Measurements from ENCODE around the gene USO1. TPM values are rescaled to one million over a fixed set of nuclear protein-coding genes. Genes with fewer than 3 reads are reported as not detected.

Gene USO1
- 26.5 and 33.9 TPM in 2 replicates for total RNA-seq (2021)
- Bru-seq, nascent RNA = percentile 80 among the genes with signal in this experiment
- BruChase-seq, experiment 1, labeled RNA remaining after a 2-hour chase = percentile 86 among the genes with signal in this experiment
- percentile 81 among the genes with signal in this experiment for BruChase-seq, experiment 2, labeled RNA remaining after a 6-hour chase
- long read RNA-seq, full-length matches to known transcripts = 30 of 60 reads
- long read RNA-seq, partial matches to known transcripts = 5 of 60 reads
- long read RNA-seq, other reads (novel, unspliced or antisense) = 25 of 60 reads

DNA sequence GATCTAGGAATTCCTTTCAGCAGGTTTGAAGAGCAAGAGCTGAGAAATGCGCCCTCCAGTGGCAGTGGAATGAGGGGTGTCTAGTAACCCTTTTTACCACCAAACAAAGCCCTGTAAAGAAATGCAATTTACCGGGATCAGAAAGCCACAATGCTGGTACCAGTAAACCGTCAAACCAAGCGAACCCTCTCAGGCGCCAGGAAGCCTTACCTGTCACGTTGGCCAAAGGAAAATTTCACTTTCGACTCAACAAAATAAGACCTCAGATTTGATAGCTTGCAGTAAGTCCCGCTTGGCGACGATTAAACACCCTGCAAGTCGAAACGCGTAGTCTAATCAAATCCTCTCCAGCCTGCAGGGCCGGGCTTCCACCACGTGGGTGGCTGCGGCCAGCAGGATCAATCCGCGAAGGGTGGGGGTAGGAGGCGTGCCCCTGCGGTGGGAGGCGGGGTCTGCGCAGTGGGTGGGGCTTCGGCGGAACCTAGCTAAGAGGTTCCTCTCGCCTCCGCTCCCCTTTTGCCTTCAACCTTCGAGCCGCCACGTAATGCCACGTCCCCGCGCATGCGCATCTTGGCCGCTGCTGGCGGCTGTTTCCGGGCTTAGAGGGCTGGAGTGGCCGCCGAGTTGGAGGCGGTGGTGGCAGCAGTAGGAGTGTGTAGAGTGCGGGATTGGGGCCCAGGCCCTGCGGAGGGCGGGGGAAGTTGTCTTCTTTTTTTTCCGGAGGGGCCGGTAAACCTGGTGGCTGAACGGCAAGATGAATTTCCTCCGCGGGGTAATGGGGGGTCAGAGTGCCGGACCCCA lies at the start of gene USO1:
Gene USO1, plus strand, starts transcription at position 512 of the 801 bp plus-strand sequence. Its CDS starts 243 bp downstream, at position 755.
- Histone ChIP-seq H2AFZ (peak within 1 kb of the TSS; percentile 74), H3F3A (ENCODE audit: insufficient read depth, low read depth) (peaks cover 7% of the 10 kb centered on the region), H3K27me3 (ENCODE audit: insufficient read depth, low read depth) (no peaks in the 10 kb centered on the region), H3K4me1 (replicated peaks; ENCODE audit: insufficient read depth) (peaks cover 38% of the 10 kb centered on the region), H4K20me1 (ENCODE audit: insufficient read depth) (no peaks in the 10 kb centered on the region; the same call in 1 of the 2 replicates), H3K4me2 (peak within 1 kb of the TSS; percentile 92), H3K27ac (peak within 1 kb of the TSS; percentile 88), H3K4me3 (peak within 1 kb of the TSS; percentile 69), H3K9me2 (ENCODE audit: insufficient read depth) (no peaks in the 10 kb centered on the region), H3K9me3 (ENCODE audit: insufficient read depth, low read depth) (no peaks in the 10 kb centered on the region), H3K36me3 (ENCODE audit: low read depth) (no peaks in the 10 kb centered on the region), H3K79me2 (ENCODE audit: low read depth) (peaks cover 63% of the 10 kb centered on the region)
- intact Hi-C loops (cut with micrococcal nuclease; ENCODE audit: unreplicated experiment) = loop anchor here (1.0 kb wide), 1 partner anchor 51 kb away; the partner anchor contains the start of gene G3BP2
- no TSS peak for BruUV-seq (replicated peaks)
- no peak for TF ChIP-seq EZH2 (IDR thresholded peaks at IDR 0.05; ENCODE audit: low read depth)
- TF ChIP-seq, protein P1, sequence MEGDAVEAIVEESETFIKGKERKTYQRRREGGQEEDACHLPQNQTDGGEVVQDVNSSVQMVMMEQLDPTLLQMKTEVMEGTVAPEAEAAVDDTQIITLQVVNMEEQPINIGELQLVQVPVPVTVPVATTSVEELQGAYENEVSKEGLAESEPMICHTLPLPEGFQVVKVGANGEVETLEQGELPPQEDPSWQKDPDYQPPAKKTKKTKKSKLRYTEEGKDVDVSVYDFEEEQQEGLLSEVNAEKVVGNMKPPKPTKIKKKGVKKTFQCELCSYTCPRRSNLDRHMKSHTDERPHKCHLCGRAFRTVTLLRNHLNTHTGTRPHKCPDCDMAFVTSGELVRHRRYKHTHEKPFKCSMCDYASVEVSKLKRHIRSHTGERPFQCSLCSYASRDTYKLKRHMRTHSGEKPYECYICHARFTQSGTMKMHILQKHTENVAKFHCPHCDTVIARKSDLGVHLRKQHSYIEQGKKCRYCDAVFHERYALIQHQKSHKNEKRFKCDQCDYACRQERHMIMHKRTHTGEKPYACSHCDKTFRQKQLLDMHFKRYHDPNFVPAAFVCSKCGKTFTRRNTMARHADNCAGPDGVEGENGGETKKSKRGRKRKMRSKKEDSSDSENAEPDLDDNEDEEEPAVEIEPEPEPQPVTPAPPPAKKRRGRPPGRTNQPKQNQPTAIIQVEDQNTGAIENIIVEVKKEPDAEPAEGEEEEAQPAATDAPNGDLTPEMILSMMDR (conservative IDR thresholded peaks at IDR 0.05) = peak; percentile 79
- ChIA-PET POLR2A (ENCODE audit: unreplicated experiment) (interaction anchor here (0.6 to 1.0 kb wide), 12 partner anchors 12 to 383 kb away, joined by 3 to 7 read pairs (median 4); partner anchors contain the start of gene CDKL2), CTCF (interaction anchor here (0.7 to 1.2 kb wide), 3 partner anchors 50 to 71 kb away, joined by 3 to 4 read pairs (median 3); no protein-coding TSS in a partner anchor)
- peak; percentile 89 to 97 for DNase-seq

GRCh38 chr4:75675004-75675531 lies 49.3 kb upstream of the USO1 start:
- no peak overlapping the region for H3K27ac ChIP-seq
- H3K4me3 ChIP-seq = no peak overlapping the region
- peaks cover 22% of the 10 kb centered on the region for H4K20me1 ChIP-seq (ENCODE audit: insufficient read depth)
- H2AFZ ChIP-seq = no peak overlapping the region
- peaks cover 30% of the 10 kb centered on the region for H3K79me2 ChIP-seq (ENCODE audit: low read depth)
- H3F3A ChIP-seq (ENCODE audit: insufficient read depth, low read depth) = peaks cover 8% of the 10 kb centered on the region
- intact Hi-C loops (cut with micrococcal nuclease; ENCODE audit: unreplicated experiment) = no loop called here
- BruUV-seq (replicated peaks) = no TSS peak
- peaks cover 17% of the 10 kb centered on the region for H3K4me1 ChIP-seq (replicated peaks; ENCODE audit: insufficient read depth)
- no peak overlapping the region for H3K4me2 ChIP-seq
- ChIA-PET POLR2A (ENCODE audit: unreplicated experiment) (interaction anchor here (1.0 kb wide), 1 partner anchor 49 kb away, joined by 3 read pairs; the partner anchor contains the start of gene USO1), CTCF (interaction anchor here (1.3 kb wide), 1 partner anchor 49 kb away, joined by 4 read pairs; the partner anchor contains the start of gene USO1)
- no peaks in the 10 kb centered on the region for H3K9me2 ChIP-seq (ENCODE audit: insufficient read depth)
- H3K9me3 ChIP-seq (ENCODE audit: insufficient read depth, low read depth) = no peaks in the 10 kb centered on the region
- no peaks in the 10 kb centered on the region for H3K27me3 ChIP-seq (ENCODE audit: insufficient read depth, low read depth)
- H3K36me3 ChIP-seq (ENCODE audit: low read depth) = no peaks in the 10 kb centered on the region
- TF ChIP-seq EZH2 (IDR thresholded peaks at IDR 0.05; ENCODE audit: low read depth) = no peak
- TF ChIP-seq, protein P1 (conservative IDR thresholded peaks at IDR 0.05) = no peak
- DNase-seq = no peak

GRCh38 chr4:75678473-75678872 lies 45.9 kb upstream of the USO1 start:
- CTCF ChIA-PET = no interaction called here
- H4K20me1 ChIP-seq (ENCODE audit: insufficient read depth) = no peaks in the 10 kb centered on the region
- no peak overlapping the region for H3K4me2 ChIP-seq
- no peak overlapping the region for H3K4me3 ChIP-seq
- DNase-seq = no peak
- BruUV-seq (replicated peaks) = no TSS peak
- no peak overlapping the region for H2AFZ ChIP-seq
- no peaks in the 10 kb centered on the region for H3K9me3 ChIP-seq (ENCODE audit: insufficient read depth, low read depth)
- intact Hi-C loops (cut with micrococcal nuclease; ENCODE audit: unreplicated experiment) = no loop called here
- TF ChIP-seq, protein P1 (conservative IDR thresholded peaks at IDR 0.05) = no peak
- no peak for TF ChIP-seq EZH2 (IDR thresholded peaks at IDR 0.05; ENCODE audit: low read depth)
- no peaks in the 10 kb centered on the region for H3K27me3 ChIP-seq (ENCODE audit: insufficient read depth, low read depth)
- H3K4me1 ChIP-seq (replicated peaks; ENCODE audit: insufficient read depth) = peaks cover 7% of the 10 kb centered on the region; the same call in 1 of the 2 replicates
- peaks cover 8% of the 10 kb centered on the region for H3F3A ChIP-seq (ENCODE audit: insufficient read depth, low read depth)
- H3K36me3 ChIP-seq (ENCODE audit: low read depth) = no peaks in the 10 kb centered on the region
- no peak overlapping the region for H3K27ac ChIP-seq
- H3K79me2 ChIP-seq (ENCODE audit: low read depth) = no peaks in the 10 kb centered on the region
- no peaks in the 10 kb centered on the region for H3K9me2 ChIP-seq (ENCODE audit: insufficient read depth)
- POLR2A ChIA-PET (ENCODE audit: unreplicated experiment) = no interaction called here

All from PC-9 (cell line).